ENCODE results near the gene AARS1. TPM values are rescaled to one million over a fixed set of nuclear protein-coding genes. Genes with fewer than 3 reads are reported as not detected.
"Not testable (repeated sequence)": the region's sequence is repeated elsewhere in the genome, so short reads cannot be mapped to it uniquely, and the experiment has no call there.

Gene AARS1
- total RNA-seq, 1 donor from 2014 or later, result 53.7 TPM

- H3K9me3 ChIP-seq (ENCODE audit: low read depth), result no peaks in the 10 kb centered on the region
- no peaks in the 10 kb centered on the region for H3K27me3 ChIP-seq
- H3K27ac ChIP-seq, result no peak overlapping the region
- H3F3A ChIP-seq (ENCODE audit: low read depth), result no peaks in the 10 kb centered on the region
- no peaks in the 10 kb centered on the region for H4K20me1 ChIP-seq (ENCODE audit: low read depth)
- H3K4me3 ChIP-seq, result no peak overlapping the region
- no peak overlapping the region for H2AFZ ChIP-seq (replicated peaks)
- Mint-ChIP-seq H3K36me3 (peaks cover 8% of the 10 kb centered on the region), H3K27ac (no peak overlapping the region), H3K4me3 (no peak overlapping the region), H3K4me1 (no peaks in the 10 kb centered on the region), H3K9me3 (no peaks in the 10 kb centered on the region), H3K27me3 (ENCODE audit: insufficient read depth, low read depth) (peaks cover 3% of the 10 kb centered on the region)
- no peak for DNase-seq (ENCODE audit: low spot score)
- no peaks in the 10 kb centered on the region for H3K4me1 ChIP-seq
- H3K9ac ChIP-seq, result no peak overlapping the region
- H3K79me2 ChIP-seq (ENCODE audit: low read depth), result no peaks in the 10 kb centered on the region
- TF ChIP-seq, protein P1, sequence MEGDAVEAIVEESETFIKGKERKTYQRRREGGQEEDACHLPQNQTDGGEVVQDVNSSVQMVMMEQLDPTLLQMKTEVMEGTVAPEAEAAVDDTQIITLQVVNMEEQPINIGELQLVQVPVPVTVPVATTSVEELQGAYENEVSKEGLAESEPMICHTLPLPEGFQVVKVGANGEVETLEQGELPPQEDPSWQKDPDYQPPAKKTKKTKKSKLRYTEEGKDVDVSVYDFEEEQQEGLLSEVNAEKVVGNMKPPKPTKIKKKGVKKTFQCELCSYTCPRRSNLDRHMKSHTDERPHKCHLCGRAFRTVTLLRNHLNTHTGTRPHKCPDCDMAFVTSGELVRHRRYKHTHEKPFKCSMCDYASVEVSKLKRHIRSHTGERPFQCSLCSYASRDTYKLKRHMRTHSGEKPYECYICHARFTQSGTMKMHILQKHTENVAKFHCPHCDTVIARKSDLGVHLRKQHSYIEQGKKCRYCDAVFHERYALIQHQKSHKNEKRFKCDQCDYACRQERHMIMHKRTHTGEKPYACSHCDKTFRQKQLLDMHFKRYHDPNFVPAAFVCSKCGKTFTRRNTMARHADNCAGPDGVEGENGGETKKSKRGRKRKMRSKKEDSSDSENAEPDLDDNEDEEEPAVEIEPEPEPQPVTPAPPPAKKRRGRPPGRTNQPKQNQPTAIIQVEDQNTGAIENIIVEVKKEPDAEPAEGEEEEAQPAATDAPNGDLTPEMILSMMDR (IDR thresholded peaks at IDR 0.05), result no peak
- TF ChIP-seq EZH2 (IDR thresholded peaks at IDR 0.05) (no peak), EZH2phosphoT487 (IDR thresholded peaks at IDR 0.05) (no peak)
- no peak overlapping the region for H3K4me2 ChIP-seq
- no peaks in the 10 kb centered on the region for H3K36me3 ChIP-seq
Observed at GRCh38 chr16:70320121-70320520, 30.8 kb upstream of the AARS1 start.

GRCh38 chr16:70307726-70308125 lies 18.4 kb upstream of the AARS1 start:
- not testable (repeated sequence) for H3K4me1 Mint-ChIP-seq; H3K4me3 ChIP-seq; H3K9me3 ChIP-seq (ENCODE audit: low read depth); H2AFZ ChIP-seq (replicated peaks); DNase-seq (ENCODE audit: low spot score); H3K9ac ChIP-seq; H3K27me3 Mint-ChIP-seq (ENCODE audit: insufficient read depth, low read depth); H3K27me3 ChIP-seq; H3K36me3 ChIP-seq; H3K27ac ChIP-seq; H3K36me3 Mint-ChIP-seq; H3F3A ChIP-seq (ENCODE audit: low read depth); H3K9me3 Mint-ChIP-seq; H3K4me1 ChIP-seq; H3K27ac Mint-ChIP-seq; H3K4me2 ChIP-seq; H3K4me3 Mint-ChIP-seq; H4K20me1 ChIP-seq (ENCODE audit: low read depth)
- H3K79me2 ChIP-seq (ENCODE audit: low read depth), result peaks cover 82% of the 10 kb centered on the region

DNA sequence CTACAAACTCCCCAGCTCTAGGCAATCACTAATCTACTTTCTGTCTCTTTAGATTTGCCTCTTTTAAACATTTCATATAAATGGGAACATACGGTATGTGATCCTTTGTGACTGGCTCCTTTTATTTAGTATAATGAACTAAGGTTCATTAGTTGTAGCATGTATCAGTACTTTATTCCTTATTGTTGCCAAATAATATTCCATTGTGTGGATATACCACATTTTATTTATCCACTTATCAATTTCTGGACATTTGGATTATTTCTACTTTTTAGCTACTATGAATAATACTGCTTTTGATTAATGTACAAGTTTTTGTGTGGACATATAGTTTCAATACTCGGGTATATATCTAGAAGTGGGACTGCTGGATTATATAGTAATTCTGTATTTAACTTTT lies 17.6 kb upstream of the AARS1 start:
- Mint-ChIP-seq H3K4me1 (no peaks in the 10 kb centered on the region), H3K27ac (no peak overlapping the region), H3K4me3 (no peak overlapping the region), H3K36me3 (peaks cover 12% of the 10 kb centered on the region), H3K27me3 (ENCODE audit: insufficient read depth, low read depth) (no peaks in the 10 kb centered on the region), H3K9me3 (peaks cover 3% of the 10 kb centered on the region)
- Histone ChIP-seq H3K9me3 (ENCODE audit: low read depth) (no peaks in the 10 kb centered on the region), H3K27me3 (no peaks in the 10 kb centered on the region), H3K36me3 (no peaks in the 10 kb centered on the region), H3K9ac (no peak overlapping the region), H3K4me3 (no peak overlapping the region), H3K27ac (no peak overlapping the region), H4K20me1 (ENCODE audit: low read depth) (peaks cover 5% of the 10 kb centered on the region), H2AFZ (replicated peaks) (no peak overlapping the region), H3F3A (ENCODE audit: low read depth) (no peaks in the 10 kb centered on the region), H3K4me1 (no peaks in the 10 kb centered on the region), H3K4me2 (no peak overlapping the region), H3K79me2 (ENCODE audit: low read depth) (peaks cover 87% of the 10 kb centered on the region)
- TF ChIP-seq, protein P1 (IDR thresholded peaks at IDR 0.05), result no peak
- no peak for TF ChIP-seq EZH2 (IDR thresholded peaks at IDR 0.05)
- TF ChIP-seq EZH2phosphoT487 (IDR thresholded peaks at IDR 0.05), result no peak
- DNase-seq (ENCODE audit: low spot score), result no peak

- Mint-ChIP-seq H3K4me3 (no peak overlapping the region), H3K4me1 (no peaks in the 10 kb centered on the region), H3K27ac (no peak overlapping the region), H3K36me3 (peaks cover 24% of the 10 kb centered on the region), H3K27me3 (ENCODE audit: insufficient read depth, low read depth) (no peaks in the 10 kb centered on the region), H3K9me3 (peaks cover 15% of the 10 kb centered on the region)
- no peak overlapping the region for H3K4me3 ChIP-seq
- no peak overlapping the region for H2AFZ ChIP-seq (replicated peaks)
- H3K9ac ChIP-seq, result no peak overlapping the region
- H3K4me1 ChIP-seq, result no peaks in the 10 kb centered on the region
- H3K79me2 ChIP-seq (ENCODE audit: low read depth), result peaks cover 97% of the 10 kb centered on the region
- peaks cover 8% of the 10 kb centered on the region for H3K36me3 ChIP-seq
- H4K20me1 ChIP-seq (ENCODE audit: low read depth), result peaks cover 5% of the 10 kb centered on the region
- DNase-seq (ENCODE audit: low spot score), result no peak
- H3K27me3 ChIP-seq, result no peaks in the 10 kb centered on the region
- H3K9me3 ChIP-seq (ENCODE audit: low read depth), result no peaks in the 10 kb centered on the region
- no peaks in the 10 kb centered on the region for H3F3A ChIP-seq (ENCODE audit: low read depth)
- TF ChIP-seq, protein P1 (IDR thresholded peaks at IDR 0.05), result no peak
- TF ChIP-seq EZH2 (IDR thresholded peaks at IDR 0.05) (no peak), EZH2phosphoT487 (IDR thresholded peaks at IDR 0.05) (no peak)
- H3K27ac ChIP-seq, result no peak overlapping the region
- H3K4me2 ChIP-seq, result no peak overlapping the region
Observed at GRCh38 chr16:70304892-70305448, 15.7 kb upstream of the AARS1 start.
